Hepatocyte (in vitro differentiated cells): ENCODE results near the gene SH2D7.

Experiments used
- EZH2 ChIP-seq: fragments of 200-600 bp; sonication (generic); IDR thresholded peaks from 2 replicates; pipeline ENCODE4 v1.6.1; 2016; ENCODE audit warnings: antibody characterized with exemption, mild to moderate bottlenecking, borderline replicate concordance
- TF ChIP-seq, protein P1 (sequence below): fragments of 200-600 bp; sonication (generic); IDR thresholded peaks from 2 replicates; pipeline ENCODE4 v1.5.1; 2016; ENCODE audit warnings: antibody characterized with exemption, mild to moderate bottlenecking; ENCODE audit not compliant: poor library complexity

GRCh38 chr15:78100886-78101285, 8.5 kb downstream of the SH2D7 start:
- TF ChIP-seq EZH2: no peak
- TF ChIP-seq, protein P1, sequence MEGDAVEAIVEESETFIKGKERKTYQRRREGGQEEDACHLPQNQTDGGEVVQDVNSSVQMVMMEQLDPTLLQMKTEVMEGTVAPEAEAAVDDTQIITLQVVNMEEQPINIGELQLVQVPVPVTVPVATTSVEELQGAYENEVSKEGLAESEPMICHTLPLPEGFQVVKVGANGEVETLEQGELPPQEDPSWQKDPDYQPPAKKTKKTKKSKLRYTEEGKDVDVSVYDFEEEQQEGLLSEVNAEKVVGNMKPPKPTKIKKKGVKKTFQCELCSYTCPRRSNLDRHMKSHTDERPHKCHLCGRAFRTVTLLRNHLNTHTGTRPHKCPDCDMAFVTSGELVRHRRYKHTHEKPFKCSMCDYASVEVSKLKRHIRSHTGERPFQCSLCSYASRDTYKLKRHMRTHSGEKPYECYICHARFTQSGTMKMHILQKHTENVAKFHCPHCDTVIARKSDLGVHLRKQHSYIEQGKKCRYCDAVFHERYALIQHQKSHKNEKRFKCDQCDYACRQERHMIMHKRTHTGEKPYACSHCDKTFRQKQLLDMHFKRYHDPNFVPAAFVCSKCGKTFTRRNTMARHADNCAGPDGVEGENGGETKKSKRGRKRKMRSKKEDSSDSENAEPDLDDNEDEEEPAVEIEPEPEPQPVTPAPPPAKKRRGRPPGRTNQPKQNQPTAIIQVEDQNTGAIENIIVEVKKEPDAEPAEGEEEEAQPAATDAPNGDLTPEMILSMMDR: no peak
